Measurements from ENCODE around the gene CDCA5.

DNA sequence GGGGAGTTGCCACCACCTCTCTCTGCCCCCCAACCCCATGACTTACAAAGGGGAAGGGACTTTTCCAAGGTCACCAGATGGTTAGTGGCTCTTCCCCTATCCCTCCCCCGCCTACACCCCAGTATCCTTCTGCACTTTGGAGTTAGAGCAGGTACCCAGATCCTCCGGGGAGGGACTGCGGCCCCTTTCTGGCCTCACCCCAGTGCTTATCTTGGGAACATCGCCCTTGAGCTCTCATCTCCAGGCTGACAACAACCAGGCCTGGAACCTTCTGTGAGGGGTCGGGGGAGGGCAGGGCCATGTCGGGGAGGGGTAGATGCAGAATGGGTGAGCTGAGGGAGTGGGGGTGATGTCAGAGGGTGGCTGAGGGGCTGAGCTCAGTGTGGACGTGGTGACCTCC lies 18.0 kb downstream of the CDCA5 start:
- TF ChIP-seq, protein P1, sequence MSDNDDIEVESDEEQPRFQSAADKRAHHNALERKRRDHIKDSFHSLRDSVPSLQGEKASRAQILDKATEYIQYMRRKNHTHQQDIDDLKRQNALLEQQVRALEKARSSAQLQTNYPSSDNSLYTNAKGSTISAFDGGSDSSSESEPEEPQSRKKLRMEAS (IDR thresholded peaks at IDR 0.05): no peak
- no peak for TF ChIP-seq CEBPB (IDR thresholded peaks at IDR 0.05; ENCODE audit: low read depth)
- no peak for TF ChIP-seq EGR1 (IDR thresholded peaks at IDR 0.05; ENCODE audit: low read depth)
- TF ChIP-seq, protein P2, sequence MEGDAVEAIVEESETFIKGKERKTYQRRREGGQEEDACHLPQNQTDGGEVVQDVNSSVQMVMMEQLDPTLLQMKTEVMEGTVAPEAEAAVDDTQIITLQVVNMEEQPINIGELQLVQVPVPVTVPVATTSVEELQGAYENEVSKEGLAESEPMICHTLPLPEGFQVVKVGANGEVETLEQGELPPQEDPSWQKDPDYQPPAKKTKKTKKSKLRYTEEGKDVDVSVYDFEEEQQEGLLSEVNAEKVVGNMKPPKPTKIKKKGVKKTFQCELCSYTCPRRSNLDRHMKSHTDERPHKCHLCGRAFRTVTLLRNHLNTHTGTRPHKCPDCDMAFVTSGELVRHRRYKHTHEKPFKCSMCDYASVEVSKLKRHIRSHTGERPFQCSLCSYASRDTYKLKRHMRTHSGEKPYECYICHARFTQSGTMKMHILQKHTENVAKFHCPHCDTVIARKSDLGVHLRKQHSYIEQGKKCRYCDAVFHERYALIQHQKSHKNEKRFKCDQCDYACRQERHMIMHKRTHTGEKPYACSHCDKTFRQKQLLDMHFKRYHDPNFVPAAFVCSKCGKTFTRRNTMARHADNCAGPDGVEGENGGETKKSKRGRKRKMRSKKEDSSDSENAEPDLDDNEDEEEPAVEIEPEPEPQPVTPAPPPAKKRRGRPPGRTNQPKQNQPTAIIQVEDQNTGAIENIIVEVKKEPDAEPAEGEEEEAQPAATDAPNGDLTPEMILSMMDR (IDR thresholded peaks at IDR 0.05 in 2 of 3, conservative IDR thresholded peaks at IDR 0.05 in 1 of 3; ENCODE audit: borderline replicate concordance in 1 of 3, insufficient read depth in 1 of 3, low read depth in 2 of 3, low read length in 2 of 3): no peak
- TF ChIP-seq ELF1 (IDR thresholded peaks at IDR 0.05; ENCODE audit: borderline replicate concordance, low read depth): no peak
- TF ChIP-seq POLR2A (IDR thresholded peaks at IDR 0.05; ENCODE audit: borderline replicate concordance, extremely low read depth, insufficient read depth, insufficient read length): no peak
- TF ChIP-seq CBX3 (IDR thresholded peaks at IDR 0.05; ENCODE audit: low read depth): no peak
- TF ChIP-seq EZH2 (IDR thresholded peaks at IDR 0.05): no peak
- no peak for TF ChIP-seq YY1 (IDR thresholded peaks at IDR 0.05; ENCODE audit: extremely low read depth, insufficient replicate concordance, low read depth, low read length)
